ENCODE data around the gene TMEM259. TPM values are rescaled to one million over a fixed set of nuclear protein-coding genes. Genes with fewer than 3 reads are reported as not detected.

TMEM259 gene
- total RNA-seq, 2 donors from 2014 or later = 270 to 318 TPM

DNA sequence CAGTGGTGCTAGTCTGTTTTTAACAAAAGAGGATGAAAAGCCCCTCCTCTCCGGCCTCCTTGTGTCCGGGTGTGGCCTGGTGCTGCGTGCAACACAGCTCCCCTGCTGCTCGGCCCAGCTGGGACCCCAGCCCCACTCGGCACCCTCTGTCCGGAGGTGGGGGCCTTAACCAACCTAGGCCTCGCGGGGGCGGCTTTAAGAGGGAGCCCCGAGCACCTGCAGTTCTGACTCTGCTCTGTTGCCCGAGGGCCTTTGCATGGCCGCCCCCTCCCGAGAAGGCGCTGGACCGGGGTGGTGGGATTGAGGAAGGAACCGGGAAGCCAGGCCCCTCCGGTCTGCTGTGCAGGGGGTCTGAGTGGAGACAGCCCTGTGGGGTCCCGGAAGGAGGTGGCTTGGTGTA, 26.4 kb downstream of the TMEM259 start:
- H3K9me3 ChIP-seq (ENCODE audit: control insufficient read depth, low read length, poor library complexity, severe bottlenecking) = no peaks in the 10 kb centered on the region
- ATAC-seq (no peak), DNase-seq (no peak)
- peaks cover 8% of the 10 kb centered on the region for H3K27me3 Mint-ChIP-seq
- no peak overlapping the region for H3K4me3 Mint-ChIP-seq
- H3K36me3 Mint-ChIP-seq (ENCODE audit: low read depth) = peaks cover 6% of the 10 kb centered on the region
- peaks cover 13% of the 10 kb centered on the region for H3K4me1 Mint-ChIP-seq
- H3K27ac Mint-ChIP-seq = no peak overlapping the region

DNA sequence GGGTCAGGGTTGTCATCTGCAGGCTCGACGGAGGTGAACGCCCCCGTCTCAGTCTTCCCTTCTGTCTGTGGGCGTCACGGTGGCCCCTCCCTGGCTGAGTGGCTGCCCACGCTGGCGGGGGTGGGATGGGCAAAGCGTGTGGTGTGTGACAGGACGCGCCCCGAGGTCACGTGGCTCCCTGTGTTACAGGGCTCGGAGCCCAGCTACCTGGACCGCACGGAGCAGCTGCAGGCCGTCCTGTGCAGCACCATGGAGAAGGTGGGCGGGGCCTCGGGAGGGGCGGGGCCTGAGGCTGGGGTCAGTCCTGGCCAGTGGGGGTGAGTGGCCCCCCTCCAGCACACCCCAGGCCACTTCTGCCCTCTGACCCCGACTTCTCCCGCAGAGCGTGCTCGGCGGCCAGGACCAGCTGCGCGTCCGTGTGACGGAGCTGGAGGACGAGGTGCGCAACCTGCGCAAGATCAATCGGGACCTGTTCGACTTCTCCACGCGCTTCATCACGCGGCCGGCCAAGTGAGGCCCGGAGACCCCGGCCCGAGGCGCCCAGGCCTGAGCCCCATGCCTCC, 27.0 kb downstream of the TMEM259 start:
- Mint-ChIP-seq H3K4me3 (no peak overlapping the region), H3K36me3 (ENCODE audit: low read depth) (peaks cover 2% of the 10 kb centered on the region), H3K27ac (peak overlapping the region; percentile 34), H3K27me3 (peaks cover 3% of the 10 kb centered on the region), H3K4me1 (peaks cover 9% of the 10 kb centered on the region)
- DNase-seq (no peak), ATAC-seq (no peak)
- no peaks in the 10 kb centered on the region for H3K9me3 ChIP-seq (ENCODE audit: control insufficient read depth, low read length, poor library complexity, severe bottlenecking)

DNA sequence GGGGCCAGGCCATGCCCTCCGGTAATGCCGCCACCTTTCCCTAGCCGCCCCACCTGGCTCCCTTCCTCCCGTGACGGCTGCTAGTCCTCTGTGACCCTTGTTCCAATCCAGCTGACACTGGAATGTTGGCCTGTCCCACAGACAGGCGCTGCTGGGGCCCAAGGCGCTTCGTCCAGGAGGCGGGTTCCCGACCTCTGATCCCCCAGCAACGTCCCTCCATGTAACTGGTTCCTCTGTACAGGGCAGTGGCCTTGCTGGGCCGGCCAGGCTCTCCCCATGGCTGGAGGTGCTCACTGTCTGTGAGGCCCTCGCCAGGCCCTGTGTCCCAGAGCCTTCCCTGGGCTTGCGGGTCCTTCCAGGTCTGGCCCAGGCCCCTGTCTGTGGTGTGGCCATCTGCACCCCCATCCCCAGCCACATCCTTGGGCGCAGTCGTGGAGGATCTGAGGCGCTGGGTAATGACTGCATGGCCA, 27.5 kb downstream of the TMEM259 start:
- no peak for DNase-seq
- no peak for ATAC-seq
- peak overlapping the region; percentile 49 for H3K4me3 Mint-ChIP-seq
- peak overlapping the region; percentile 34 for H3K27ac Mint-ChIP-seq
- peaks cover 9% of the 10 kb centered on the region for H3K4me1 Mint-ChIP-seq
- H3K27me3 Mint-ChIP-seq = no peaks in the 10 kb centered on the region
- no peaks in the 10 kb centered on the region for H3K9me3 ChIP-seq (ENCODE audit: control insufficient read depth, low read length, poor library complexity, severe bottlenecking)
- no peaks in the 10 kb centered on the region for H3K36me3 Mint-ChIP-seq (ENCODE audit: low read depth)

DNA sequence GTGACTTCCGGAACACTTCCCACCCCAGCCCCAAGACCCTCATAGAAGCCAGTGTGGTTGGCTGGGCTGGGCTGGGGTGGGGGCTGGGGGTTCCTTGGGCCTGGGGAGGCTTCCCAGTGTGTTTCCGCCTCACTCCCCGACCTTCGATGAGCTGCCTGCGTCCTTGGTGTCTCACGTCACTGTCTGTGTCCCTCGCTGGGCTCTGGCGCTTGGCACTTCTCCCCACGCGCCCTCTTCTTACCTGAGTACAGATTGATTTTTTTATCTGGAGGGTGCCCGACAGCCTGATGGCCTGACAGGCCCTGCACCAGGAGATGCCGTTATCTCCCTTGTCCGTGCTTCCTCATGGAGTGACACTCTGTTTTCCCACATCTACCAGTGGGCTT, 28.3 kb downstream of the TMEM259 start:
- no peaks in the 10 kb centered on the region for H3K9me3 ChIP-seq (ENCODE audit: control insufficient read depth, low read length, poor library complexity, severe bottlenecking)
- no peaks in the 10 kb centered on the region for H3K36me3 Mint-ChIP-seq (ENCODE audit: low read depth)
- DNase-seq (no peak), ATAC-seq (no peak)
- no peak overlapping the region for H3K4me3 Mint-ChIP-seq
- peaks cover 6% of the 10 kb centered on the region for H3K4me1 Mint-ChIP-seq
- H3K27ac Mint-ChIP-seq = peak overlapping the region; percentile 34
- no peaks in the 10 kb centered on the region for H3K27me3 Mint-ChIP-seq

DNA sequence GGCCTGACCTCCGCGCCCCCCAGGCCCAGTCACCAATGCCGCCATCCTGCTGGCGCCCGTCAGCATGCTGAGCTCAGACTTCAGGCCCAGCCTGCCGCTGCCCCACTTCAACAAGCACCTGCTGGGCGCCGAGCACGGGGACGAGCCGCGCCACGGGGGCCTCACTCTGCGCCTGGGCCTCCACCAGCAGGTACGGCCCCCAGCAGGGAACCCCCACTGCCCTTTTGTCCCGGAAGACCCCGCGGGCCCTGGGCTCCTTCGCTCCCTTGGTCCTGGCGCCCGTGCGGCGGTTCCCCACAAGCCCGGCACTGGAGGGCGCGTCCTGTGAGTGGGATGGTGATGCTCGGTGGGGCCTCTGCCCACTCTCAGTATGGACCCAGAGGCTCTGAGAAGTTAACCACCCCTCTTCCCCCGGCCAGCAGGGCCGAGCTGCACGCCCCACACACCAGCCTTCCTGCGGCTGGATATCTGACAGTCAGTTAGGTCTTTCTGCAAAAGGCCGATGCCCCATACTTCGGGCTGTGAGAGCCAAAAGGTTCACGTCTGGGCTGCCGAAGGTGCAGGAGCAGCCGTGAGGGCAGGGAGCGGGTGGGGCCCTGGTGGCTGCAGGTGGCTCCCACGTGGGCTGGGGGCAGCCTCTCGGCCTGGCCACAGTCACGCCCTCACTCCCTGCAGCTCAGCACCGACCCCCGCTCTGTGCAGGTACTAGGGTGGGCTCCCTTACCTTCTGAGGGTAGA, 28.8 kb downstream of the TMEM259 start:
- H3K27me3 Mint-ChIP-seq = no peaks in the 10 kb centered on the region

DNA sequence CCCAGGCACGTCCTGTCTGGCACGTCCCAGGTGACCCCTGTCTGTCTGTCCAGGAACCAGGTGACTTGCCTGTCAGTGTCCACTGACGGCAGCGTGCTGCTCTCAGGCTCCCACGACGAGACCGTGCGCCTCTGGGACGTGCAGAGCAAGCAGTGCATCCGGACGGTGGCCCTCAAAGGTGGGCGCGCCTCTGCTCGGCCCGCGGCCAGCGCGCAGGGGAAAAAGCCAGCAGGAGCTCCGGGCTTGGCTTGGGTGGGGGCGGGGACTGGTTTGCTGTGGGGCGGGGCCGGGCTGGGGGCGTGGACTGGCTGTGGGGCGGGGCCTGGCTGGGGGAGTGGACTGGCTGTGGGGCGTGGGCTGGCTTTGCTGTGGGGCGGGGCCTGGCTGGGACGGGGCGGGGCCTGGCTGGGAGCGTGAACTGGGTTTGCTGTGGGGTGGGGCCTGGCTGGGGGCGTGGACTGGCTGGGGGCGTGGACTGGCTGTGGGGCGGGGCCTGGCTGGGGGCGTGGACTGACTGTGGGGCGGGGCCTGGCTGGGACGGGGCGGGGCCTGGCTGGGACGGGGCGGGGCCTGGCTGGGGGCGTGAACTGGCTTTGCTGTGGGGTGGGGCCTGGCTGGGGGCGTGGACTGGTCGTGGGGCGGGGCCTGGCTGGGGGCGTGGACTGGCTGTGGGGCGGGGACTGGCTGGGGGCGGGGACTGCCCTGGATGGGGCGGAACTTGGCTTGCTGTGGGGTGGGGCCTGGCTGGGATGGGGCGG, 29.6 kb downstream of the TMEM259 start:
- no peaks in the 10 kb centered on the region for H3K9me3 ChIP-seq (ENCODE audit: control insufficient read depth, low read length, poor library complexity, severe bottlenecking)
- DNase-seq (peak; percentile 54 to 62 (median 55)), ATAC-seq (peak; percentile 73)
- Mint-ChIP-seq H3K4me3 (no peak overlapping the region), H3K27me3 (no peaks in the 10 kb centered on the region), H3K36me3 (ENCODE audit: low read depth) (no peaks in the 10 kb centered on the region), H3K27ac (no peak overlapping the region), H3K4me1 (peaks cover 8% of the 10 kb centered on the region)

More for the DNA sequence above, 28.8 kb downstream of the TMEM259 start:
- no peak overlapping the region for H3K27ac Mint-ChIP-seq
- H3K4me1 Mint-ChIP-seq = peaks cover 6% of the 10 kb centered on the region
- H3K36me3 Mint-ChIP-seq (ENCODE audit: low read depth) = no peaks in the 10 kb centered on the region
- DNase-seq = no peak
- H3K9me3 ChIP-seq (ENCODE audit: control insufficient read depth, low read length, poor library complexity, severe bottlenecking) = no peaks in the 10 kb centered on the region
- H3K4me3 Mint-ChIP-seq = no peak overlapping the region
- ATAC-seq = no peak

DNA sequence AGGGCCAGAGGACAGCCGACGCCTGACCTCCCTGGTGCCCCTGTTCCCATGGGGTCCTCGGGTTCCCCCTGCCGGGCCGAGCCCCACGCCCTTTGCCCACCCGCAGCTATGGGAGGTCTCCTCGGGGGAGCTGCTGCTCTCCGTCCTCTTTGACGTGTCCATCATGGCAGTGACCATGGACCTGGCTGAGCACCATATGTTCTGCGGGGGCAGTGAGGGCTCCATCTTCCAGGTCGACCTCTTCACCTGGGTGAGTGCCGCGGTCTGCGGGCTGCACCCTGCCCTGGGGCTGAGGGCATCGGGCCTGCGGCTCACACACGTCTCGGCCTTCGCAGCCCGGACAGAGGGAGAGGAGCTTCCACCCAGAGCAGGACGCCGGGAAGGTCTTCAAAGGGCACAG, 30.2 kb downstream of the TMEM259 start:
- H3K36me3 Mint-ChIP-seq (ENCODE audit: low read depth) = no peaks in the 10 kb centered on the region
- no peak overlapping the region for H3K27ac Mint-ChIP-seq
- no peaks in the 10 kb centered on the region for H3K27me3 Mint-ChIP-seq
- DNase-seq (no peak), ATAC-seq (no peak)
- peaks cover 4% of the 10 kb centered on the region for H3K4me1 Mint-ChIP-seq
- H3K4me3 Mint-ChIP-seq = no peak overlapping the region
- no peaks in the 10 kb centered on the region for H3K9me3 ChIP-seq (ENCODE audit: control insufficient read depth, low read length, poor library complexity, severe bottlenecking)

DNA sequence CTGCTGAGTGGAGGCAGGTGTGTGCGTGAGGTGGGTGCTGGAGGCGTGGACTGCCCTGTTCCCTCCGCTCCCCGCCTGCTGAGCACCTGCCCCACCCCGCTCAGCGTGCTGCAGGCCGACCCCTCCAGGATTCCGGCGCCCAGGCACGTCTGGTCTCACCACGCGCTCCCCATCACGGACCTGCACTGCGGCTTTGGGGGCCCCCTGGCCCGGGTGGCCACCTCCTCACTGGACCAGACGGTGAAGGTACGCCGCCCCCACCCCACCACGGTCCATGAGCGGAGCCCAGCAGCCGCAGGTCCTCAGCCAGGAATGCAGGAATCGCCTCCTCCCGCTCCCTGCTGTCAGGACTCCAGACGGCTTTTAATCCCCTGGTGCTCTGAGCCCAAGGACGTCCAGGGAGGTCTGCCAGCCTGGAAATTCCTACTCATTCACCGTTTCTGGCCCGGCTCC, 30.8 kb downstream of the TMEM259 start:
- Mint-ChIP-seq H3K36me3 (ENCODE audit: low read depth) (no peaks in the 10 kb centered on the region), H3K27ac (no peak overlapping the region), H3K4me1 (peaks cover 7% of the 10 kb centered on the region), H3K4me3 (no peak overlapping the region), H3K27me3 (no peaks in the 10 kb centered on the region)
- H3K9me3 ChIP-seq (ENCODE audit: control insufficient read depth, low read length, poor library complexity, severe bottlenecking) = no peaks in the 10 kb centered on the region
- ATAC-seq (no peak), DNase-seq (no peak)

DNA sequence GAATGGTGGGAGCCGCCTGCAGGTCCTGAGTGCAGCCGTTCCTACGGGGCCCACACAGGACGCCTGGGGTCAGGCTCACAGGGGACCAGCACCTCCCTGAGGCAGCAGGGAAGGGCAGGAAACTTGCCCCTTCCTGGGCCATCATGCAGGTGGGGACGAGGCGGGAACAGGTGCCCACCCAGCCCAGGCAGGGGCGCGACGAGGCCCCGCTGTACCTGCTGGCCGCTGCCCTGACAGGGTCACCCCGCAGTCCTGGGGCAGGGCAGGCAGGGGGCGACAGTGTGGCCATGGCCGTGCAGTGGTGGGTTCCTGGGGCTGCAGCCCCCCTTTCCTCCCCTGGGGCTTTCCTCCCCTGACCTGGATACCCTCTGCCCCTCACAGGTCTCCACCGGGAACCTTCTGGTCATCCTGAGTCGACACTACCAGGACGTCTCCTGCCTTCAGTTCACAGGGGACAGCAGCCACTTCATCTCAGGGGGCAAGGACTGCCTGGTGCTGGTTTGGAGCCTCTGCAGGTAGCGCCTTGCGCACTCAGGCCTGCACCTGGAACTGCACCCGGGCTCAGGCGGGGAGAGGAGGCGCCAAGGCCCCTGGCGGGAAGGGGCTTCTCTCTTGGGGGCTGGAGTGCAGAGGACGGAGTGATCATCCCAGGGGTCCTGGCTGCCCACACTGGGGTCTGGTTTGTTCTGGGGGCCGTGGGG, 31.4 kb downstream of the TMEM259 start:
- Mint-ChIP-seq H3K27ac (no peak overlapping the region), H3K4me1 (peaks cover 11% of the 10 kb centered on the region)

DNA sequence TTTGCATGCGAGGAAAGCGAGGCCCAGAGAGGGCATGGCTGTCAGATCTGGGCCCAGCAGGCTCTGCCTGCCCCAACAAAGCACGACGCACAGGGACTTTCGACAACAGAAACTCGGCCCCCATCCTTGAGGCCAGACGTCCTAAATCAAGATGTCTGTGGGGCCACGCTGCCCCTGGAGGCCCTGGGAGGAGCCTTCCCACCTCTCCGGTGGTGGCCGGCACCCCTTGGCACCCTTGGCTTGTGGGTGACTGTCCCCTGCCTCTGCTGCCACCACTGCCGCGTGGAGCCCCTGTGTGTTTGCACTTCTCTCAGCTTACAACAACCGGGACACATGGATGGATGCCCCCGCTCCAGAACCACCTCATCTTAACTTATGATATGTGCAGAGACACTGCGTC, 32.4 kb downstream of the TMEM259 start:
- DNase-seq (no peak), ATAC-seq (no peak)
- no peak overlapping the region for H3K27ac Mint-ChIP-seq
- peaks cover 15% of the 10 kb centered on the region for H3K4me1 Mint-ChIP-seq
- no peak overlapping the region for H3K4me3 Mint-ChIP-seq
- no peaks in the 10 kb centered on the region for H3K9me3 ChIP-seq (ENCODE audit: control insufficient read depth, low read length, poor library complexity, severe bottlenecking)
- no peaks in the 10 kb centered on the region for H3K27me3 Mint-ChIP-seq
- H3K36me3 Mint-ChIP-seq (ENCODE audit: low read depth) = no peaks in the 10 kb centered on the region

More for the DNA sequence above, 31.4 kb downstream of the TMEM259 start:
- no peak for ATAC-seq
- Mint-ChIP-seq H3K36me3 (ENCODE audit: low read depth) (no peaks in the 10 kb centered on the region), H3K4me3 (no peak overlapping the region), H3K27me3 (no peaks in the 10 kb centered on the region)
- no peaks in the 10 kb centered on the region for H3K9me3 ChIP-seq (ENCODE audit: control insufficient read depth, low read length, poor library complexity, severe bottlenecking)
- no peak for DNase-seq

DNA sequence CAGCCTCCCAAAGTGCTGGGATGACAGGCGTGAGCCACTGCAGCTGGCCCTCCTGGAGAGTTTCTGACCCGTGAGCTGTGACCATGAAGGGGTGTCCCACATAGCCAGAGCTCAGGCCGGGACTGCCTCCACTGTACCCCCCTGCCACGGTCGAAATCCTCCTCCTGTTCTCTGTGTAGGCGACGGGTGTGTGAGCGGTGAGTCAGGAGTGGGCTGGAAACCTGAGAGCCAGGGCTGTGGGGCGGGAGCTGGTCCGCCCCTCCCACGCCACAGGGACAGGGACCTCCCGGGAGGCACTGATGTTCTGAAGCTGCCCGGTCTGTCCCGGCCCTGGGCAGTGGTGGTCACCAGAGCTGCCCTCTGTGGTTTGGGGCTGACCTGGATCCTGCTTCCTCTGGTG, 32.8 kb downstream of the TMEM259 start:
- no peaks in the 10 kb centered on the region for H3K27me3 Mint-ChIP-seq
- no peak overlapping the region for H3K27ac Mint-ChIP-seq

DNA sequence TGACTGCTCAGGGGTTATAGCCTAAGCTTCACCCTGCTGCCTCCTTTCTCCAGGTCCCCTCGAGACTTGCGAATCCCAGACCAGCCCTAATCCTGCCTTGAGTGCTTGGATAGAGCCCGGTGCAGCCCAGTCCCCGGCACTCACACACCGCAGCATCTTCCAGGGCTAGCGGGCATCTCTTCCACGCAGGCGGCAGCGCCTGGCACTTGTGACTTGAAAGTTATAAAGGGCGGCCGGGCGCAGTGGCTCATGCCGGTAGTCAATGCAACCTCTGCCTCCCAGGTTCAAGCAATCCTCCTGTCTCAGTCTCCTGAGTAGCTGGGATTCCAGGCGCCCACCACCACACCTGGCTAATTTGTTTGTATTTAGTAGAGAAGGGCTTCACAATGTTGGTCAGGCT, 34.8 kb downstream of the TMEM259 start:
- no peaks in the 10 kb centered on the region for H3K36me3 Mint-ChIP-seq (ENCODE audit: low read depth)
- no peaks in the 10 kb centered on the region for H3K9me3 ChIP-seq (ENCODE audit: control insufficient read depth, low read length, poor library complexity, severe bottlenecking)
- H3K4me3 Mint-ChIP-seq = peak overlapping the region; percentile 33
- no peaks in the 10 kb centered on the region for H3K27me3 Mint-ChIP-seq
- peaks cover 15% of the 10 kb centered on the region for H3K4me1 Mint-ChIP-seq
- ATAC-seq (no peak), DNase-seq (no peak)
- peak overlapping the region; percentile 94 for H3K27ac Mint-ChIP-seq

More for the DNA sequence above, 32.8 kb downstream of the TMEM259 start:
- Mint-ChIP-seq H3K36me3 (ENCODE audit: low read depth) (no peaks in the 10 kb centered on the region), H3K4me1 (peaks cover 15% of the 10 kb centered on the region), H3K4me3 (no peak overlapping the region)
- no peaks in the 10 kb centered on the region for H3K9me3 ChIP-seq (ENCODE audit: control insufficient read depth, low read length, poor library complexity, severe bottlenecking)
- ATAC-seq (no peak), DNase-seq (no peak)
